ENCODE results near the gene PRMT3.
"Not testable (repeated sequence)": the region's sequence is repeated elsewhere in the genome, so short reads cannot be mapped to it uniquely, and the experiment has no call there.

PRMT3 gene

GRCh38 chr11:20374741-20375300, 12.7 kb upstream of the PRMT3 start:
- no peak for DNase-seq

DNA sequence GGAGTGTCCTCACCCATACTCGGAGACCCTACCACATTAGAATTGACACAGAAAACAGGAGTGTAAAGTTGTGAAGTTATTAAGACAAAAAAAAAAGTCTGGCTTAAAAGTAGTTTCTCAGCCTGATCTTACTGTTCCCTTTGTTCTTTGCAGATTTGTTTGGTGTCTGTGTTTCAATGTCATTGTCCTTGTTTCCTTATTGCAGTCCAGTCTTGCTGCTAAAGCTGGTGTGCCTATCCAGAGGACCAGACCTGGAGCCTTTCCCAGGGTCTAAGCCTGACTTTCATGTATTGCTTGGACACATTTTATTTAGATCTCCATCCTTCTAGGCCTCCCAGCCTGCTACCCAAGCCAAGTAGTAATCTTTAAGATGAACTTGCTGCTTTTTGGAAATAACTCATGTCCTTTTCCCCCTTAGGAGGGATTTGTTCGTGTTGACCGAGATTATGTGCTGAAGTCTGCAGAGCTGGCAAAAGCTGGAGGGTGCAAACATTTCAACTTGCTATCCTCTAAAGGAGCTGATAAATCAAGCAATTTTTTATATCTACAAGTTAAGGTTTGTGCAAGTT, 11.3 kb upstream of the PRMT3 start:
- no peak for DNase-seq

DNA sequence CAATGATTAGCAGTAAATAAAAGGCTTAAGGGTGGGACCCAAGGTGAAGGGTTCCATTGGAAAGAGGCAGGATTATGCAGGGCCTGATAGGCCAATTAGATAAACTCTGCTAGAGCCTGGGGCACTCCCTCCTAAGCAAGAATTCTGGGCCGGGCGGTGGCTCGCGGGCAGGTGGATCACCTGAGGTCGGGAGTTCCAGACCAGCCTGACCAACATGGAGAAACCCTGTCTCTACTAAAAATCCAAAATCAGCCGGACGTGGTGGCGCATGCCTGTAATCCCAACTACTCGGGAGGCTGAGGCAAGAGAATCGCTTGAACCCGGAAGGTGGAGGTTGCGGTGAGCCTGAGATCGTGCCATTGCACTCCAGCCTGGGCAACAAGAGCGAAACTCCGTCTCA, 1.5 kb upstream of the PRMT3 start:
- DNase-seq, result not testable (repeated sequence)

GRCh38 chr11:20388096-20389055, 860 bp downstream of the PRMT3 start:
- DNase-seq, result no peak

GRCh38 chr11:20397281-20397680, 9.8 kb downstream of the PRMT3 start:
- DNase-seq, result no peak

DNA sequence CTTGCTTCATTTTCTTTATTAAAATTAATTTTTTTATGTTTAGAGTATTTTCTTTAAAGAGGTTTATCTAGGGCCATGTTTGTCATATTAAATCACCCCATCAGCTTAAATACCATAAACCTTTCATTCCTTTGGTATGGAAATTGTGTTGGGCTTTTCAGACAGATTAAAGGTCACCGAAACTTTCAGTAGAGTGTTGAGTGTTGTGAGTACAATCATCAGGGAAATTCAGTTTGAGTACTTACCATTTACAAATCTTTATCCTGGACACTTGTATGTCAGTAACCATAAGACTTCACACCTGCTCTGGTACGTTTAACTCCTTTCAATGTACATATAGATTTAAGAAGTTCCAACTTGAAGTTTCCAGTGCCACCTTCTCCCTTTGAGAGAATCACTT, 12.0 kb downstream of the PRMT3 start:
- DNase-seq, result no peak

DNA sequence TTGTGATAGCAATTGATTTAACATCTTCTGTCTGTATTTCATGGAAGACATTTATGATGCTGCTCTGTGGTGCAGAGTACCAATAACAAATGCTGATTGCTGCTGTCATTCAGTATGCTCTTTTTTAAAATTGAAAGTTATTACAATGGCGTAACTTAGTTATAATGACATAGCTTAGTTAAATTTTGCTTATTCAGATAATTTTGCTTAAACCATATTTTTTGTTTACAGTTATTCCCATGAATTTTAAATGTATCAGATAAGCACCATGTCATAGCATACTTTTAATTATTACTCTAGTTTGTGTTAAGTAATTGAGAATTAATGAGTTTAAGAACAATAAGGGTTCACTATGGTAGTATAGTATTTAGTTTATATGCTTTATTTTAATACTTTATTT, 15.5 kb downstream of the PRMT3 start:
- DNase-seq, result no peak

DNA sequence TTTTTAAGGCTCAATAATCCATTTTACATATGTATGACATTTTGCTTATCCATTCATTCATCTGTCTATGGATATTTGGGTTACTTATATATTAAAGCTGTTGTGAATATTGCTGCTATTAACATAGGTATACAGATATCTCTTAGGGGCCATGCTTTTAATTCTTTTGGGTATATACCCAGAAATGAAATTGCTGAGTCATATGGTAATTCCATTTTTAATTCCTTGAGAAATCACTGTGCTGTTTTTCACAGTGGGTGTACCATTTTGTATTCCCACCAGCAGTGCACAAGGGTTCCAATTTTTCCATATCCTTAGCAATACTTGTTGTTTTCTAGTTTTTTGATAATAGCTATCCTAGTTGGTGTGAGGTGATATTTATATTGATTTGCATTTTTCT, 19.0 kb downstream of the PRMT3 start:
- DNase-seq, result no peak

DNA sequence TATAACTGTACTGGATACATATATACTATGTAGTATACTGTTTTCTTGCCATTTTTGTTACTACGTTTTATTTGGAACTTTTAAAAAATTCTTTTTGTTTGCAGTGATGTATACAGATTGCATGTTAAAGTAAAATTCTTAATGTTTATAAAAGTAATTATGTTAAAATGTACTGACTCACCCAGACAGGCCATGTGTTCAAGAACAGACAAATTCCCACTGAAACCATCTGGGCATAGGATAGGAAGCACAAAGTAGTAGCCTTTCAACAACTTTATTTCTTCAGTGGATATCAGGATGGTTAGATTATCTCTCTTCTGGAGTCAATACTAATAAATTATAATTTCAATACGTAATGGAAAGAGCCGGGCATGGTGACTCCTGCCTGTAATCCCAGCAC, 19.8 kb downstream of the PRMT3 start:
- DNase-seq, result no peak

- DNase-seq, result no peak
Observed at GRCh38 chr11:20415432-20415831, 27.9 kb downstream of the PRMT3 start.

GRCh38 chr11:20417771-20418170, 30.3 kb downstream of the PRMT3 start:
- DNase-seq, result no peak

DNA sequence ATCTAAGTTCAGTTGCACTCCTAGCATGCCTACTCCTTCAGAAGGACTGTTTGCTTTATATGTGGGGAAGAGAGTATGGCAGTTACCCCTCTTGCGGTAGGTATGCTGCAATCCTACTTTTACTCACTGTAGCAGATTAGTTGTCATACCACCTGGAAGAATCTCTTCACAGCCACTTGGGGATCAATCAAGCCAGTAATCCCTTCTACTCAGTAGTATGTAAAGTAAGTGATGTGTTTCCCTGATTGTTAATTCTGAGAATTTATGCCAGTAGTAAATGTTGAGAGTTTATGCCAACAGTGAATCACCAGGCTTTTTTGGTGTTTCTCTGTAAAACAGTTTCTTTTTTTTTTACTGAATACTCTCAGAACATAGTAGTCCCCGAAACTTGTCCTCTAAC, 34.4 kb downstream of the PRMT3 start:
- no peak for DNase-seq

GRCh38 chr11:20429216-20429615, 41.7 kb downstream of the PRMT3 start:
- DNase-seq, result no peak

- DNase-seq, result no peak
Observed at GRCh38 chr11:20438637-20439036, 51.1 kb downstream of the PRMT3 start.

GRCh38 chr11:20443596-20443995, 56.1 kb downstream of the PRMT3 start:
- DNase-seq, result no peak

- no peak for DNase-seq
Observed at GRCh38 chr11:20444535-20444934, 57.0 kb downstream of the PRMT3 start.

- DNase-seq, result no peak
Observed at GRCh38 chr11:20448834-20449233, 61.3 kb downstream of the PRMT3 start.

DNA sequence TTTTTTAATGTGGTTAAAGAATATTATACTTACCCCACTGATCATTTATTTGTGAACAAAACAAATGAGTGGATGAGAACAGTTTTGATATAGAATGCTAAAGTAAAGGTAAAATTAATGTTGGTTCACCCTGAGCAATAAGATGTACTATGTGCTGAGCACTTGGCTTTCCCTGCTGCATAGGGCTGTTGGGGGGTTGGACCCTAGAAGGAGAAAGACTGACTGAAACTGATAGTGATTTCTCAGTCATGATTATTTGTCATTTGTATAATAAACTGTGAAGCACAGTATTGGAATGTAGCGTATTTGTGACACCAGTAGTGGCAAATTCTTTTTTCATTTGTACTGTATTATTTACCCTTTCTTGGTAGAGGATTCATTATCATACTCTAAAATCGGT, 63.3 kb downstream of the PRMT3 start:
- DNase-seq, result no peak

GRCh38 chr11:20451568-20451967, 64.1 kb downstream of the PRMT3 start:
- no peak for DNase-seq

DNA sequence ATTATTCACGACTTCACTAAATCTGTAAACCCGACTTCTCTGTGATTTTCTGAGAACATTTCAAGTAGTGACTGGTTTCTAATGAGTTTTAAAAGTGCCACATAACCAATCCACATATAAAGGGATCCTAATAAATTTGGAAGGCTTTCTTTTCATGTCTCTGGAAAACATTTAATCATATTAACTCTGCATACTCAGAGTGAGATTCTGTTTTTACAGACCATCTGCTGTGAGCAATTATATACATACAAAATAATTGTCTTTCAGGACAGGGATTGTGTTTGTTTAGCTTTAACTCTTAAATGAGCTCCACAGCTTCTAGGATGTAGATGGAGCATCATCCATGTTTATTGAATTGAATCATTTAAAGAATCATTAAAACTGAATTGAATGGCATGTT, 65.1 kb downstream of the PRMT3 start:
- no peak for DNase-seq

DNA sequence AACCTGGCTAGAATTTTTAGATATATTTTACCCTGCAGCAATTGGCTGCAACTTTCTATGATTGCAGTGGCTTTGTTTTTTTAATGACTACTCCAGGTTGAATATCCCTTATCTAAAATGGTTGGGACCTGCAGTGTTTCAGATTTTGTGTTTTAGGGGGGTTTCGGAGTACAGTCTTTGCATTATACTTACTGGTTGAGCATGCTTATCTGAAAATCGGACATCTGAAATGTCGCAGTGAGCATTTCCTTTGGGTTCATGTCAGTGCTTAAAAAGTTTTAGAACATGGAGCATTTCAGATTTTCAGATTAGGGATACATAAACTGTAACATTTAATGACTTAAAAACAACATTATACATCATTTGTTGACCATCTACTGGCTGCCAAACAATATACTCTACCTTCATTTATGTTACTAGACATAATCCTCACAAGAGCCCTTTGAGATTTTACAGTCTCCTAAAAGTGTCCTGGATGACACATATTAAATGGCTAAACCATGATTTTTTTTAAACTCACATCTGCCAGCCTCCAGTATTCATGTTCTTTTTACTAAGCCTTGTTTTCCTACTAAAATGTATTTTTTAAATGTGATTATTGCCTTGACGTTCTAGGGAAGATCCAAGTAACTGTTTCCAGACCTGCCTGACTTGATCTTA, 66.3 kb downstream of the PRMT3 start:
- DNase-seq, result no peak

DNA sequence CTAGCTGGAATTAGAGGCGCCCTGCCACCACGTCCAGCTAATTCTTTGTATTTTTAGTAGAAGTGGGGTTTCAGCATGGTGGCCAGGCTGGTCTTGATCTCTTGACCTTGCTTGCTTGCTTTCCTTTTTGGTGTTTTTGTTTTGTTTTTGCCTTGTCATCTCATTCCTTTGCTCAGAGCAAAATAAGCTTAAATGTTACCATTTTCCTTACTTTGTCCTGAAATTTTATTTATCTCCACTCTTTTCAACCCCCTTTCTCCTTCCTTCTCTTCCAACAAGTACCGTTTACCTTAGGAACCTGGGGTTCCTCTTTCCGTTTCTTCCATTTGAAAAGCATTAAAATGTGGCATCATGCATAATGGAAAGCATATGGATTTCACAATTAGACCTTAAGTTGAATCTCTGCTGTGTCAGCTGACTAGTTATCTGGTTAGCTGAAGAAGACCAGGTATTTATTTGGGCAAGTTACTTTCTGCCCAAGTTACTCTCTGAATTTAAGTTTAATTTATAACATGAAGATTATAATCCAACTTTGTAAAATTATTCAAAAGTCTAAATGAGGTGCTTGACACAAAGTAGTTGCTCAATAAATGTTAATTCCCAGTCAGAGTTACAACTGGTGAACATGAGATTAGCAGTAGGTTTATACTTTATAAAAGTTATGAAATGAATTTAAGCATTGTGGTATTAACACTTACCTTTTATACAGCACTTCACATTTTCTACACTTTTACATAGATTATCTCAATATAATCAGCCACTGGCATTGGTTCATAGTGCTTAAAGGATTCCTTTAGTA, 69.7 kb downstream of the PRMT3 start:
- no peak for DNase-seq
